ENCODE results near the gene COL4A2. TPM values are rescaled to one million over a fixed set of nuclear protein-coding genes. Genes with fewer than 3 reads are reported as not detected.

Gene COL4A2
- total RNA-seq, 1 donor from 2014 or later, result 417 TPM

DNA sequence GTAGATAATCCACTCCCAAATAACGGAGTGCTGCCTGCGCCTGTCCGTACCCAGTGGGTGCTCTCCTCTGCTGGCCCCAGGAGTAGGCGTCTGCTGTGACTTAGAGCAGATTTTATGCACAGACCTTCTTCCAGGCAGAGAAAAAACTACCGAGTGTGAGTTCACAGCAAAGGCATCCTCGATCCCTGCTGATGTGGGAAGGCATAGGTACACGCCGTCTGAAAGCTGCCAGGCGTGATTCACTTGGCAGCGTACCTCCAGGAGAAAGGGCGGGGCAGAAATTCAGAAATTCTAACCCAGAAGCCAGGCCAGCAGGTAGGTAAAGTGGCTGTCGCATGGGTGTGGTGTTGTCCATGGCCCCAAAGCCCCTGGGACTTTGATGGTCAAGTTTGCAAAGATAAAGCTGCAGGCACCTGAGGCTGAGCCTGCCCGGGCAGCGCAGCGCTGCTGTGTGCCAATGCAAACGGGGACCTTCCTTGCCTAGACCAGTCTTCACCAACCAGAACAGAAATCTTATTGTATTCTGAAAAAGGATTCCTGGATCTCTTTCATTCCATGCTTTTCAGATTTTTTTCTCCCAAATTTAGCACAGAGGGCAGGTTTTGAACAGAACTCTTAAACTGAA is 36.3 kb downstream of the COL4A2 start:
- no peak for ATAC-seq
- no peak for DNase-seq (ENCODE audit: low spot score)
- intact Hi-C loops (cut with DNase I), result no loop called here

GRCh38 chr13:110344320-110344719 is 37.2 kb downstream of the COL4A2 start:
- DNase-seq (ENCODE audit: low spot score) (no peak), ATAC-seq (no peak)
- intact Hi-C loops (cut with DNase I), result no loop called here

GRCh38 chr13:110345266-110345665 is 38.2 kb downstream of the COL4A2 start:
- ATAC-seq (no peak), DNase-seq (ENCODE audit: low spot score) (no peak)
- intact Hi-C loops (cut with DNase I), result no loop called here

DNA sequence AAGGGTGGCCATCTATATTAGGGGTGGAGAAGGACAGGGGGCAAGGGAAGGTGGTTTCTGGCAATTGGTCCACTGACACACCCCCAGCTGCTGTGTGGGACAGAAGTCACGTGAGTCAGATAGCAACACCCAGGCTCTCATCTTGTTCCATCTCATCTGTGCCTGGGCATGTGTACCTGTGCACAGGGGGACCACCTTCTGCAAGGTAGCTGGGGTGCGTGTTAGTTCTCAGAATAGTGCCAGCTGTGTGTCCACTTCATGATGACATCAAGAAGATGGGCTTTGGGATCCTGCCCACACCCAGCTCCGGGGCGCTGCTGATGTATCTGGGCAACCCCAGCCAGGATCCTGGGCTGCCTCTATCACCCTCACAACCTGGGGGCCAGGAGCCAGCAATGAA is 38.6 kb downstream of the COL4A2 start:
- no peak for DNase-seq (ENCODE audit: low spot score)
- intact Hi-C loops (cut with DNase I), result no loop called here
- ATAC-seq, result no peak

- intact Hi-C loops (cut with DNase I), result no loop called here
- DNase-seq (ENCODE audit: low spot score) (no peak), ATAC-seq (no peak)
These were observed 39.6 kb downstream of the COL4A2 start for GRCh38 chr13:110346661-110347067.

DNA sequence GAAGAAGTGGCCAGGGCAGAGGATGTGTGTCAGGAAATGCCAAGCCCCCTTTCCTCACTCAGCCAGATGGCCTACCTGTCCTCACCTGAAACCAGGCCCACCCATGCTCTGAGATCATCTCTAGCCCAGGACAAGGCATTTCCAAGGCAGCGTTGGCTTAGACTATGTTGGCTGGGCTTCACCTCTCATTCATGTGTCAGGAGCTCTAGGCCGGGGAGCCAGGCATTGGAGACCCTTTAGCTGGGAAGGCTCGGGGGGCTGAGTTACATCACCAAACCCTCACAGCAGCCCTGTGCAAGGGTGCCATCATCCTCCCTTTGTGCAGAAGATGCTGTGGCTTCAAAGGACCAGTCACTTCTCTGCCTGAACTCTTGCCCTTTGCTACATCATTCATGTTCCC is 40.0 kb downstream of the COL4A2 start:
- ATAC-seq (peak; percentile 5), DNase-seq (ENCODE audit: low spot score) (no peak)
- intact Hi-C loops (cut with DNase I), result no loop called here

GRCh38 chr13:110347535-110348308 is 40.6 kb downstream of the COL4A2 start:
- intact Hi-C loops (cut with DNase I), result no loop called here
- DNase-seq (ENCODE audit: low spot score) (no peak), ATAC-seq (peak; percentile 21)

DNA sequence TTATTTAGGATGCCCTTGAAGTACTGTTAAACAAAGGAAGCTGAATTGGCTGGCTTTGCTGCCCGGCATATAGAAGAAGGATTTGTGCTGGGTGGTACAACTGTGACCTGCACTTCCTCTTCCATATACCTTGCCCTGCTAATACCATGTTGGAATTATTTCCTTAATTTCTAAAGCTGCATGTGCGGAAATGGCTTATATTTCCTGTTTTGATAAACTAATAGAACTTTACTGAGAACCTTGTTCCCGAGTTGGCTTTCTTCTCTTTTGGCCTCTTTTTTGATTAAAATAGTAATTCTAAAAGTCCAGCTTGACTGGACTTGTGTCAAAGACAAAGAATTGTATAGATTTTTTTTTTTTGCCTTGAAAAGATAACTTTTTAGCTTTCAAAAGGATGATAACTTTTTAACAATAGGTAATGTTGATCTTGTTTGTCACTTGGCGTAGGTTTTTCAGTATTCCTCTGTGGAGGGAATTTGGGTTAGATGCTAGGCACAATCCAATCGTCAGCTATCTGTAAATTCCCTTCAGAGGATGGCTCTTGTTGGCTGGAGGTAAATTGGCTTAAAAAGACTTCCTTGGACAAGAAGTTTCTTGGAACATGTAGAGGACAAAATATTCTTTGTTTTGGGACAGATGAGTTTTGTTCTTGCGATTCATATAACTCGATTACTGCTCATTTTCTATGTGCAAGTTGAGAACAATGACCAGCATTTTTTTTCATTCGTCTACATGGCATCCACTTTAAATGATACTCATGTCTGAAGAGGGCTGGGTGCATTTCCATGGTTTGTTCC is 41.4 kb downstream of the COL4A2 start:
- no peak for ATAC-seq
- intact Hi-C loops (cut with DNase I), result no loop called here
- no peak for DNase-seq (ENCODE audit: low spot score)

DNA sequence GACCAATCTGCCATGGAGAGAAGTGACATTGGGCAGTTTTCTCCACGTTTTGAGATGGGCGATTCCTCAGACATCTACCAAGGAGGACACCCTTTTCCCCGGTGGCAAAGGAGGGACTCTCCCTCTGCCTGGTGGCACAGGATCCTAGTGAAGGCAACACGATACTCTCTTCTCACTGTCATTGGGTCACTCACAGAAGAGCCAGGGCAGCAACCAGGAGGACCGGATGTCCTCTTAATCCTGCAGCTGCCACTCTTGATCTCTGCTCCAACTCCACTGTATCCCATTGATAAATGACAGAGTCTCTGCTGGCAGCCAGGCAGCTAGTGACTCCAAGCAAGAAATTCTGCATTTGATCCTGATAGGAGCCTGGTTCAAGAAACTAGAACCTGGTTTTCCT is 42.2 kb downstream of the COL4A2 start:
- intact Hi-C loops (cut with DNase I), result no loop called here
- no peak for ATAC-seq
- DNase-seq (ENCODE audit: low spot score), result no peak

- DNase-seq (ENCODE audit: low spot score) (no peak), ATAC-seq (no peak)
- intact Hi-C loops (cut with DNase I), result no loop called here
These were observed 43.0 kb downstream of the COL4A2 start for GRCh38 chr13:110350049-110350448.

DNA sequence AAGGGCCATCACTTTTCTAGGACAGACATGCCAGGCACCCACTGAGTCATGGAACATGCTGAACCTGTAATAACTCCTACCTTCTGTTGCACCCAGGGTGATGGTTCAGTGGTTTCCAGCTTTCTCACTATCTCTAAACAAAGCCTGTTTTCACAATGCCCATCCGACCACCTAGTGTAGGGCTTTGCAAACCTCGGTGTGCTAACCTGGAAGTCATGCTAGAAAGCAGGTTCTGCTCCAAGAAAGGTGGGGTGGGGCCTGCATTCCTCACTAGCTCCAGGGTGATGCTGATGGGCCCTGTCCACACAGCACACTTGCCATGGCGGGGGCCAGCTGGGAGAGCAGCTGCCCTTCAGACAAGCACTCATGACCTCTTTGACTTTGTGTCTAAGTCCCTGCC is 43.4 kb downstream of the COL4A2 start:
- intact Hi-C loops (cut with DNase I), result no loop called here
- no peak for DNase-seq (ENCODE audit: low spot score)
- no peak for ATAC-seq

DNA sequence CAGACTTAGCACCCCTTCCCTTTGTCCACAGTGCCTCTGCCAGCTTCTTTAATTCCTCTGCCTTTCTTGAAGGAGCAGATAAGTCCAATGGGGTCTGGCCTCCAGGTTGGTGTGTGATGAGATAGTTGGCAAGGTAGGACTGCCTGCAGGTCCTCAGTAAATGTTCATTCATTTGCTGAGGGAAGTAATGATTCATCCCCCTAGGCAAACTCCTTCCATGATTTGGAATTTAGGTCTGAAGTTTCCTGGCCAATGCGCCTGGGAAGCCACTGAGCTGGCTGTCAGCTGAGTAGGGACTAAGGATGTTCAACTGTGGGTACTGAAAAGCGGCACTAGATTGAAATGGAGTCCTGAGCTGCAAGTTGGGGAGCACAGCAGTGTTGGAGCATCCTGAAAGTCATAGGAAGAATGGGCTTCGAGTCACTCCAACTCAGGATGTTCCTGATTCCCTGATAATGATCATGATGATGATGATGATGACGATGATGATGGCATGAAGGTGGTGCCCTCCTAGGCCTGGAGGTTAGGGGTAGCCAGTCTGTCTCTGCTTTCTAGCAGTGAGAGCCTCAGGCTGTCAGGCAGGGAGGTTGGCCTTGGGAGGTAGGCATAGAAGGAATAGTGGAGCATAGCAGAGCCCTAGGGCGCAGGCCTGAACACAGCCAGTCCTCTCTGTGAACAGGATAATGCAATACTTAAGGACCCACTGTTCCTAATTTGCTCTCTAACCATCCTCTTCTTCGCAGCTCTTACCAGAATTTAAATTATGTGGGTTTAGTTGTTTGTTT is 44.7 kb downstream of the COL4A2 start:
- ATAC-seq, result no peak
- intact Hi-C loops (cut with DNase I), result no loop called here
- DNase-seq (ENCODE audit: low spot score), result no peak

DNA sequence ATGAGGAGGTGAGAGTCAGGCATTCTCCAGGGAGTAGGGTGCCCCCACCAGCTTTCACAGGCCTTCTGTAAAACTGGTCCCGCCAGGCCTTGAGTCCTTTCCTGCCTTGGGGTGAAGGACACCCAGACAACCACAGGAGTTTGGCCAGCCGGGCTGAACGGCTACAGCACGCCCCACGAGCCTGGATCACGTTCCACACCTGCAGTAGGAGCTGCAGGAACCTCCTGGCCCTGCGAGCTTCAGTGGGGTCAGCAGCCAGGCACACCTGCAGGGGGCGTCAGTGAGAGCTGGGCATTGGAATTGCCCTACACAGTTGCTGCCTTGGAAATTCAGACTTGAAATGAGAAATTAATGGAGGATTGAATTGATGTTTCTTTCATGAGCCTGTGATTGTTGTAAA is 45.7 kb downstream of the COL4A2 start:
- DNase-seq (ENCODE audit: low spot score) (no peak), ATAC-seq (no peak)
- intact Hi-C loops (cut with DNase I), result no loop called here

GRCh38 chr13:110353339-110353977 is 46.4 kb downstream of the COL4A2 start:
- DNase-seq (ENCODE audit: low spot score), result no peak
- ATAC-seq, result no peak
- intact Hi-C loops (cut with DNase I), result no loop called here

DNA sequence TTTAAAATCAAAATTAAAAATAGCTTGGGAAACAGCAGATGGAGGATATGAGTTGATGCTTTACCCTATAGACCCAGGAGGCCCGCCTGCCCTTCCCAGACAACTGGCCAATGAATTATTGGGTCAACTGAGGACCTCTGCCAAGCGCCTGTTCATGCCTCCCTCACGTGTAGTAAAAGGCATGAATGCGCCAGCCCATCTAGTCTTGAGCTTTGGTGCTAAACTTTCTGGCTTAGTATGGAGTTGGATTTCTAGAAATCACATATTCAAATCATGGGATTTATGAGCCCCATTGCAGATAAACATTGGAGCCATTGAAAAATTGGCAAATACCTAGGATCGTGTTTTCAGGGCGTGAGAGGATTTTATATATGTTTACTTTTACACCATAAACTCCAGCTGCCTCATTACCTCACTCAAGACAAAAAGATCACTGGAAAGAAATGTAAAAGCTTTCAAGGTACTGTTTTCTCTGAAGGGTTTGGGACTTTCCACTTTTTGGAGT is 47.1 kb downstream of the COL4A2 start:
- ATAC-seq, result no peak
- intact Hi-C loops (cut with DNase I), result no loop called here
- DNase-seq (ENCODE audit: low spot score), result no peak

DNA sequence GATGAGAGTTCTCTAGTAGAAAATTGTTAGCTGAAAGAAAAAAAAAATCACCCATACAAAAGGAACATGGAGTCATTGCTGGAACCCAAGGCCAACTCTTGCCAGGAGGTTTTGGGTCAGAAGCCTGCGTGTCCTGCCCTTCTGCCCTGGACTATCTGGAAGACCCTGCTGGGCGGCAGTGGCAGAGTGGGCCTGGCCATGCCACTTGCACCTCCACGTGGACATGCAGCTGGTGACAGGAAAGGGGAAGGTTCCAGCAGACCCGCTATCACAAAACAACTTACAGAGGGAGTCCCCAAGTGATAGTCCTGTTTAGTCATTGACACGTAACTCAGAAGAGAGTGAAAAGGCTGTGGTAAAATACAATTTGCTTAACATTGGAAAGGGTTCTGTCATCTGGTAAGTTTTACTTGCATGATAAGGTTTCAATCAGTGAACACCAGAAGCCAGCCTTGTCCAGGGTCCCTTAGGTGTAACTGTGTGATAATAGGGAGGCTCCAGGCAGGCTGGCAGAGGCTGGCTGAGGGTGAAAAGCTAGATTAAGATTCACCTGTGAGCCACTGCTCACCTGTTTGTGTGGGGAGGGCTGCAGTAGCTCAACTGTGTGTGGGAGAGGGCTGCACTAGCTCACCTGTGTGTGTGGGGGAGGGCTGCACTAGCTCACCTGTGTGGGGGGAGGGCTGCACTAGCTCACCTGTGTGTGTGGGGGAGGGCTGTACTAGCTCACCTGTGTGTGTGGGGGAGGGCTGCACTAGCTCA is 47.8 kb downstream of the COL4A2 start:
- intact Hi-C loops (cut with DNase I), result no loop called here
- no peak for ATAC-seq
- no peak for DNase-seq (ENCODE audit: low spot score)

GRCh38 chr13:110356362-110356761 is 49.3 kb downstream of the COL4A2 start:
- DNase-seq (ENCODE audit: low spot score), result no peak
- intact Hi-C loops (cut with DNase I), result no loop called here
- ATAC-seq, result no peak

DNA sequence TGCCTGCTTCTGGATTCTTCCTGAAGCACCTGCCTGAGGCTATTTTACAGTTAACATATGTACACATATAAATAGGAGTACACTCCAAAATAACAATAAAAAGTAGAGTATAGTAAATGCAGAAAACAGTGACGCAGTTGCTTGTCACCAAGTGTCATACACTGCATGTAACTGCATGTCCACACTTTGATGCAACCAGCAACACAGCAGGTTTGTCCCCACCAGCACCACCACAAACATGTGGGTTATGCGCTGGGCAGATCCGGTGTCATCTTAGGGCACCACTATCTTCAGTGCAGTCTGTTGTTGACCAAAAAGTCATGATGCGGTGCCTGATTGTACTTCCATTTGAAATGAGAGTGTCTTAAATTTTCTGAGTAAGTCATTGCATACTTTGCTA is 51.3 kb downstream of the COL4A2 start:
- intact Hi-C loops (cut with DNase I), result no loop called here
- DNase-seq (ENCODE audit: low spot score) (no peak), ATAC-seq (no peak)

Data from sciatic nerve (tissue), 2 donors.